H1 (cell line): ENCODE results near the gene PPIA. TPM values are rescaled to one million over a fixed set of nuclear protein-coding genes. Genes with fewer than 3 reads are reported as not detected.

Source experiments
- CTCF ChIA-PET: fragments of 300-600 bp; sonication (Branson Sonifier 250); formaldehyde crosslinking; loops from one replicate; lab custom pipeline; 2021; ENCODE audit not compliant: partially characterized antibody; lab: Charles Lee
- POLR2A ChIA-PET: fragments of 300-600 bp; sonication (Branson Sonifier 250); formaldehyde crosslinking; loops from one replicate; lab custom pipeline; 2021; ENCODE audit warnings: inconsistent platforms; ENCODE audit not compliant: partially characterized antibody; lab: Charles Lee
- DNase-seq, 2 experiments: peaks; one replicate each; pipeline versions ENCODE4 v3.0.0 to v3.0.0-alpha.2; 2010 to 2022; ENCODE audit warnings: low spot score in 2 of 2, low read depth in 1 of 2, mixed read lengths in 1 of 2
- FAIRE-seq: peaks from 2 replicates; lab custom pipeline; 2011; peaks lifted over from hg19 to GRCh38; lab: Jason Lieb, UNC
- H2AFZ ChIP-seq: 2 replicates; pipeline ENCODE4 v1.8.1; 2012; ENCODE audit warnings: low read length, inconsistent platforms
- H2AK5ac ChIP-seq: 2 replicates; pipeline ENCODE4 v1.6.1; 2013; ENCODE audit warnings: low read depth, low read length
- H2BK120ac ChIP-seq: replicated peaks from 2 replicates; pipeline ENCODE3; 2013; ENCODE audit warnings: low read depth, low read length, inconsistent platforms
- H2BK12ac ChIP-seq: 2 replicates; pipeline ENCODE4 v1.6.1; 2013; ENCODE audit warnings: low read depth, low read length
- H2BK15ac ChIP-seq: 2 replicates; pipeline ENCODE4 v1.6.1; 2013; ENCODE audit warnings: low read length
- H2BK20ac ChIP-seq: 2 replicates; pipeline ENCODE4 v1.6.1; 2013; ENCODE audit warnings: low read length
- H2BK5ac ChIP-seq: 2 replicates; pipeline ENCODE4 v1.6.1; 2013; ENCODE audit warnings: low read depth, low read length
- H3K14ac ChIP-seq: 2 replicates; pipeline ENCODE4 v1.6.1; 2013; ENCODE audit warnings: inconsistent platforms; ENCODE audit not compliant: insufficient read length
- H3K18ac ChIP-seq: 2 replicates; pipeline ENCODE4 v1.6.1; 2013; ENCODE audit warnings: low read length; ENCODE audit errors: extremely low read depth
- H3K23ac ChIP-seq: 2 replicates; pipeline ENCODE4 v1.6.1; 2013; ENCODE audit warnings: inconsistent platforms; ENCODE audit not compliant: insufficient read length
- H3K23me2 ChIP-seq: 2 replicates; pipeline ENCODE4 v1.6.1; 2013; ENCODE audit warnings: low read depth, low read length
- H3K27ac ChIP-seq: 2 replicates; pipeline ENCODE4 v1.6.1; 2011; ENCODE audit warnings: low read depth, low read length, inconsistent platforms
- H3K27me3 ChIP-seq, 4 experiments: replicated peaks in 1 of 4; 1 replicate in 1 of 4; 2 replicates in 3 of 4; pipeline versions ENCODE4 v1.6.1 to v1.8.1; 2011 to 2013; ENCODE audit warnings: low read length in 3 of 4, mild to moderate bottlenecking in 3 of 4, inconsistent platforms in 2 of 4, mixed read lengths in 2 of 4, moderate library complexity in 1 of 4; ENCODE audit not compliant: control insufficient read depth in 3 of 4, insufficient read depth in 3 of 4; ENCODE audit errors: extremely low read depth in 1 of 4
- H3K36me3 ChIP-seq, 4 experiments: 2 replicates each; pipeline versions ENCODE4 v1.6.1 to v1.8.1; 2011 to 2013; ENCODE audit warnings: mild to moderate bottlenecking in 4 of 4, low read length in 3 of 4, moderate library complexity in 2 of 4, control low read depth in 1 of 4, inconsistent platforms in 1 of 4; ENCODE audit not compliant: insufficient read depth in 4 of 4, control insufficient read depth in 2 of 4
- H3K4ac ChIP-seq: replicated peaks from 2 replicates; pipeline ENCODE3; 2013; ENCODE audit warnings: low read length, low read depth, mixed read lengths, inconsistent platforms; ENCODE audit not compliant: insufficient read length
- H3K4me1 ChIP-seq, 4 experiments: replicated peaks in 1 of 4; 1 replicate in 1 of 4; 2 replicates in 3 of 4; pipeline versions ENCODE4 v1.6.1 to v1.8.1; 2011 to 2013; ENCODE audit warnings: low read length in 3 of 4, inconsistent platforms in 2 of 4, mixed read lengths in 1 of 4; ENCODE audit not compliant: insufficient read depth in 4 of 4, control insufficient read depth in 3 of 4
- H3K4me2 ChIP-seq, 2 experiments: 2 replicates each; pipeline versions ENCODE4 v1.6.1 to v1.8.1; 2011 to 2013; ENCODE audit warnings: low read depth in 2 of 2, low read length in 2 of 2, control low read depth in 1 of 2, inconsistent platforms in 1 of 2, mild to moderate bottlenecking in 1 of 2; ENCODE audit not compliant: insufficient read depth in 1 of 2
- H3K4me3 ChIP-seq, 4 experiments: fragments of 200-600, 300-600 bp in 1 of 4; sonication (generic), shearing (Covaris generic), sonication (Bioruptor Twin) in 1 of 4; 2 replicates each; pipeline versions ENCODE4 v1.5.1 to v1.8.1; 2011 to 2016; ENCODE audit warnings: low read length in 4 of 4, low read depth in 3 of 4, control low read depth in 2 of 4, inconsistent platforms in 2 of 4, mild to moderate bottlenecking in 2 of 4, mixed read lengths in 1 of 4, moderate library complexity in 1 of 4; ENCODE audit not compliant: insufficient read depth in 2 of 4; ENCODE audit errors: extremely low read depth in 1 of 4
- H3K56ac ChIP-seq: replicated peaks from 2 replicates; pipeline ENCODE3; 2013; ENCODE audit warnings: low read depth, mild to moderate bottlenecking, mixed read lengths, low read length, inconsistent platforms; ENCODE audit not compliant: insufficient read length
- H3K79me1 ChIP-seq: 2 replicates; pipeline ENCODE4 v1.6.1; 2013; ENCODE audit warnings: low read depth, low read length, control low read depth
- H3K79me2 ChIP-seq, 2 experiments: 2 replicates each; pipeline versions ENCODE4 v1.6.1 to v1.8.1; 2012 to 2013; ENCODE audit warnings: low read length in 2 of 2, mild to moderate bottlenecking in 2 of 2, inconsistent platforms in 1 of 2; ENCODE audit not compliant: insufficient read depth in 2 of 2, control insufficient read depth in 1 of 2
- H3K9ac ChIP-seq, 4 experiments: replicated peaks in 1 of 4; 1 replicate in 1 of 4; 2 replicates in 3 of 4; pipeline versions ENCODE4 v1.6.1 to v1.8.1; 2011 to 2013; ENCODE audit warnings: low read depth in 3 of 4, low read length in 3 of 4, control low read depth in 2 of 4, mild to moderate bottlenecking in 2 of 4, moderate library complexity in 2 of 4, inconsistent platforms in 1 of 4; ENCODE audit errors: extremely low read depth in 1 of 4
- H3K9me3 ChIP-seq, 2 experiments: 2 replicates each; pipeline versions ENCODE4 v1.6.1 to v1.8.1; 2012 to 2013; ENCODE audit warnings: mild to moderate bottlenecking in 2 of 2, moderate library complexity in 2 of 2, control low read depth in 1 of 2, inconsistent platforms in 1 of 2, low read depth in 1 of 2, low read length in 1 of 2, mixed read lengths in 1 of 2; ENCODE audit not compliant: insufficient read depth in 2 of 2
- H4K20me1 ChIP-seq, 2 experiments: replicated peaks in 1 of 2; 2 replicates each; pipeline versions ENCODE3 to v1.8.1; 2011 to 2013; ENCODE audit warnings: inconsistent platforms in 2 of 2, low read length in 2 of 2, mild to moderate bottlenecking in 1 of 2; ENCODE audit not compliant: insufficient read depth in 2 of 2, control insufficient read depth in 1 of 2
- H4K5ac ChIP-seq: 2 replicates; pipeline ENCODE4 v1.6.1; 2013; ENCODE audit warnings: low read length, low read depth, mixed read lengths, inconsistent platforms; ENCODE audit not compliant: insufficient read length
- H4K8ac ChIP-seq: 2 replicates; pipeline ENCODE4 v1.8.0; 2013; ENCODE audit warnings: mild to moderate bottlenecking, moderate library complexity, low read length, inconsistent platforms; ENCODE audit not compliant: insufficient read depth; ENCODE audit errors: extremely low read depth
- H4K91ac ChIP-seq: replicated peaks from 2 replicates; pipeline ENCODE3; 2013; ENCODE audit warnings: low read length, mixed read lengths, inconsistent platforms; ENCODE audit not compliant: insufficient read length
- RAD21 ChIP-seq, 2 experiments: IDR thresholded peaks in 1 of 2; conservative IDR thresholded peaks in 1 of 2; 2 replicates each; pipeline ENCODE4 v1.6.1; 2011; ENCODE audit warnings: low read depth in 2 of 2, low read length in 2 of 2, improper control_type of control experiment in 1 of 2, inconsistent platforms in 1 of 2, mild to moderate bottlenecking in 1 of 2, moderate library complexity in 1 of 2
- RNF2 ChIP-seq: fragments of 200-900, 300-1000 bp; sonication (generic); IDR thresholded peaks from 2 replicates; pipeline ENCODE4 v1.7.1; 2016; ENCODE audit warnings: borderline replicate concordance, low read depth, mild to moderate bottlenecking, antibody characterized with exemption, low read length; ENCODE audit not compliant: poor library complexity, severe bottlenecking; ENCODE audit errors: missing control alignments
- WGBS, 2 experiments: shearing (Covaris generic) in 1 of 2; methylation state at CpG; one replicate each; pipeline versions ENCODE4 v1.1.6 to v1.1.7; 2013 to 2015; ENCODE audit warnings: low lambda C conversion rate in 2 of 2, mixed read lengths in 2 of 2, inconsistent platforms in 1 of 2, low coverage in 1 of 2, missing lambda C conversion rate in 1 of 2; ENCODE audit not compliant: insufficient replicate concordance in 2 of 2, insufficient coverage in 1 of 2, insufficient read length in 1 of 2; ENCODE audit errors: extremely low coverage in 1 of 2, missing lambda C conversion rate in 1 of 2; 5-methylcytosine and 5-hydroxymethylcytosine counted together
- polyA plus RNA-seq, 7 experiments: library from polyadenylated mRNA; depleted of rRNA in 3 of 7; stranded (reverse) in 5 of 7; unstranded in 2 of 7; fragments of >200 nt in 5 of 7; fragments of 200-250 nt in 2 of 7; gene quantifications; 1 replicate in 5 of 7; 2 replicates in 1 of 7; 4 replicates in 1 of 7; pipeline versions ENCODE4 v1.2.1 to v1.2.3, GENCODE V29; 2011 to 2013; ENCODE audit warnings: missing spikeins in 2 of 7, mixed read lengths in 2 of 7
- total RNA-seq: library from RNA; stranded (reverse); fragmentation: NEBNext Ultra II Directional; extraction: Animal tissue kit (Norgen Biotek cat#: 25700); gene quantifications from 2 replicates; pipeline ENCODE4 v1.2.1, GENCODE V29; 2021

The PPIA gene
- total and polyA plus RNA-seq, 2 of the 8 experiments (the other 6 are each of a cell fraction or from before 2014, with no cell fraction given), result 2,865 to 5,394 TPM

- Histone ChIP-seq H3K14ac (no peak overlapping the region), H3K23ac (no peak overlapping the region), H3K79me2 (no peaks in the 10 kb centered on the region), H2BK15ac (no peak overlapping the region), H3K36me3 (peaks cover 21 to 84% (median 44%) of the 10 kb centered on the region in 4 experiments), H3K4me1 (no peaks in the 10 kb centered on the region), H3K9ac (no peak overlapping the region; a peak in 1 of 7 replicates), H3K9me3 (no peaks in the 10 kb centered on the region), H3K27ac (no peak overlapping the region), H4K20me1 (peaks cover 0 to 12% of the 10 kb centered on the region in 2 experiments), H3K27me3 (no peaks in the 10 kb centered on the region), H2BK120ac (no peak overlapping the region), H2BK12ac (no peak overlapping the region), H4K91ac (no peak overlapping the region), H2AK5ac (no peak overlapping the region), H2BK5ac (no peak overlapping the region; the same call in 1 of the 2 replicates), H3K23me2 (no peaks in the 10 kb centered on the region), H3K4ac (no peak overlapping the region), H4K8ac (no peak overlapping the region), H3K4me2 (no peak overlapping the region), H2BK20ac (no peak overlapping the region), H3K56ac (no peak overlapping the region), H4K5ac (no peak overlapping the region), H3K18ac (no peak overlapping the region), H2AFZ (no peak overlapping the region), H3K79me1 (peaks cover 3% of the 10 kb centered on the region), H3K4me3 (no peak overlapping the region)
- no peak for FAIRE-seq
- WGBS, 2 experiments, result 94% methylated on average over 19 of the region's 20 CpGs; no CpG with 5 or more reads in 1 of the 2 experiments
- ChIA-PET POLR2A (interaction anchor here (0.8 to 2.5 kb wide), 4 partner anchors 10 to 97 kb away, joined by 3 to 8 read pairs (median 6); partner anchors contain the start of gene ZMIZ2), CTCF (interaction anchor here (0.6 to 2.5 kb wide), 4 partner anchors 9 to 211 kb away, joined by 3 to 7 read pairs (median 4); no protein-coding TSS in a partner anchor)
- no peak for DNase-seq
- TF ChIP-seq RAD21 (IDR thresholded peaks at IDR 0.05 in 1 of 2, conservative IDR thresholded peaks at IDR 0.05 in 1 of 2; ENCODE audit: low read depth in 2 of 2, low read length in 2 of 2) (0 out of 4 replicates have a peak, but pooled peaks of 1 of the 2 experiments have one; percentile 3), RNF2 (no peak)
These were observed 33.6 kb upstream of the PPIA start for GRCh38 chr7:44762726-44763522.
